Activated CD4-positive, alpha-beta memory T cell treated with anti-CD3 and anti-CD28 coated beads for 36 hours (primary cell): Measurements from ENCODE around the gene ZNF883. TPM values are rescaled to one million over a fixed set of nuclear protein-coding genes. Genes with fewer than 3 reads are reported as not detected.

Experiments used
- CTCF ChIA-PET: fragments of 350-600 bp; sonication (Branson Sonifier 250); formaldehyde crosslinking; loops from one replicate; lab custom pipeline; 2021; ENCODE audit warnings: antibody characterized with exemption, inconsistent platforms; lab: Charles Lee
- POLR2A ChIA-PET: fragments of 350-600 bp; sonication (Branson Sonifier 250); formaldehyde crosslinking; loops from one replicate; lab custom pipeline; 2021; ENCODE audit warnings: antibody characterized with exemption; lab: Charles Lee
- DNase-seq: peaks from one replicate; pipeline ENCODE4 v3.0.0-alpha.2; 2020
- H3K27ac Mint-ChIP-seq: one replicate; pipeline ENCODE4 v1.8.0; 2021; ENCODE audit warnings: mixed read lengths
- H3K27me3 Mint-ChIP-seq: one replicate; pipeline ENCODE4 v1.8.0; 2021; ENCODE audit warnings: mixed read lengths
- H3K36me3 Mint-ChIP-seq: one replicate; pipeline ENCODE4 v1.8.0; 2021; ENCODE audit warnings: mixed read lengths
- H3K4me1 Mint-ChIP-seq: one replicate; pipeline ENCODE4 v1.8.0; 2021; ENCODE audit warnings: low read depth, mixed read lengths
- H3K4me3 Mint-ChIP-seq: one replicate; pipeline ENCODE4 v1.8.0; 2021; ENCODE audit warnings: mild to moderate bottlenecking, mixed read lengths
- H3K9me3 Mint-ChIP-seq: one replicate; pipeline ENCODE4 v1.8.0; 2021; ENCODE audit warnings: mixed read lengths
- intact Hi-C: fragments of 100-400 bp; cut with micrococcal nuclease; formaldehyde crosslinking; loops from one replicate; pipeline ENCODE4 v1.15.1; 2023
- total RNA-seq, 2 experiments: library from RNA; stranded (reverse); gene quantifications; one replicate each; pipeline ENCODE4 v1.2.3, GENCODE V29; 2021

Gene ZNF883
- total RNA-seq, 2 experiments from 2014 or later, result 0.22 to 0.29 TPM

- POLR2A ChIA-PET, result no interaction called here
- intact Hi-C loops, result no loop called here
- Mint-ChIP-seq H3K36me3 (no peaks in the 10 kb centered on the region), H3K27ac (no peak overlapping the region), H3K4me3 (no peak overlapping the region), H3K9me3 (peaks cover 5% of the 10 kb centered on the region), H3K27me3 (peaks cover 14% of the 10 kb centered on the region), H3K4me1 (no peaks in the 10 kb centered on the region)
- CTCF ChIA-PET, result interaction anchor here (1.7 kb wide), 1 partner anchor 126 kb away, joined by 5 read pairs; no protein-coding TSS in a partner anchor
- peak; percentile 12 for DNase-seq
Measured at GRCh38 chr9:112971415-112971814, 40.6 kb downstream of the ZNF883 start.

- Mint-ChIP-seq H3K27me3 (peaks cover 14% of the 10 kb centered on the region), H3K9me3 (peaks cover 5% of the 10 kb centered on the region), H3K27ac (no peak overlapping the region), H3K4me1 (no peaks in the 10 kb centered on the region), H3K4me3 (no peak overlapping the region), H3K36me3 (no peaks in the 10 kb centered on the region)
- POLR2A ChIA-PET, result no interaction called here
- intact Hi-C loops, result no loop called here
- CTCF ChIA-PET, result interaction anchor here (1.7 kb wide), 1 partner anchor 126 kb away, joined by 5 read pairs; no protein-coding TSS in a partner anchor
- no peak for DNase-seq
Measured at GRCh38 chr9:112970939-112971338, 41.1 kb downstream of the ZNF883 start.

GRCh38 chr9:112969730-112970129 is 42.3 kb downstream of the ZNF883 start:
- Mint-ChIP-seq H3K27me3 (peaks cover 14% of the 10 kb centered on the region), H3K9me3 (peaks cover 5% of the 10 kb centered on the region), H3K4me1 (no peaks in the 10 kb centered on the region), H3K4me3 (no peak overlapping the region), H3K36me3 (no peaks in the 10 kb centered on the region), H3K27ac (no peak overlapping the region)
- no peak for DNase-seq
- ChIA-PET CTCF (no interaction called here), POLR2A (no interaction called here)
- intact Hi-C loops, result no loop called here

GRCh38 chr9:112955550-112955949 is 56.4 kb downstream of the ZNF883 start:
- intact Hi-C loops, result no loop called here
- H3K4me3 Mint-ChIP-seq, result no peak overlapping the region
- H3K9me3 Mint-ChIP-seq, result peaks cover 2% of the 10 kb centered on the region
- DNase-seq, result no peak
- H3K4me1 Mint-ChIP-seq, result no peaks in the 10 kb centered on the region
- ChIA-PET POLR2A (no interaction called here), CTCF (no interaction called here)
- H3K36me3 Mint-ChIP-seq, result no peaks in the 10 kb centered on the region
- no peak overlapping the region for H3K27ac Mint-ChIP-seq
- H3K27me3 Mint-ChIP-seq, result peaks cover 8% of the 10 kb centered on the region

GRCh38 chr9:112945620-112946208 is 66.3 kb downstream of the ZNF883 start:
- DNase-seq, result peak; percentile 11
- CTCF ChIA-PET, result interaction anchor here (0.7 kb wide), 1 partner anchor 24 kb away, joined by 3 read pairs; no protein-coding TSS in a partner anchor
- intact Hi-C loops, result no loop called here
- H3K4me1 Mint-ChIP-seq, result no peaks in the 10 kb centered on the region
- no peak overlapping the region for H3K27ac Mint-ChIP-seq
- peaks cover 8% of the 10 kb centered on the region for H3K9me3 Mint-ChIP-seq
- no peak overlapping the region for H3K4me3 Mint-ChIP-seq
- H3K27me3 Mint-ChIP-seq, result peaks cover 13% of the 10 kb centered on the region
- H3K36me3 Mint-ChIP-seq, result no peaks in the 10 kb centered on the region
- POLR2A ChIA-PET, result no interaction called here

- no peak for DNase-seq
- ChIA-PET CTCF (no interaction called here), POLR2A (no interaction called here)
- H3K36me3 Mint-ChIP-seq, result no peaks in the 10 kb centered on the region
- intact Hi-C loops, result no loop called here
- H3K9me3 Mint-ChIP-seq, result no peaks in the 10 kb centered on the region
- H3K4me1 Mint-ChIP-seq, result no peaks in the 10 kb centered on the region
- H3K27me3 Mint-ChIP-seq, result peaks cover 6% of the 10 kb centered on the region
- H3K4me3 Mint-ChIP-seq, result no peak overlapping the region
- no peak overlapping the region for H3K27ac Mint-ChIP-seq
Measured at GRCh38 chr9:112939418-112939817, 72.6 kb downstream of the ZNF883 start.

GRCh38 chr9:112933696-112934095 is 78.3 kb downstream of the ZNF883 start:
- ChIA-PET CTCF (interaction anchor here (0.8 to 1.0 kb wide), 2 partner anchors 16 to 179 kb away, joined by 3 to 4 read pairs; no protein-coding TSS in a partner anchor), POLR2A (no interaction called here)
- Mint-ChIP-seq H3K27ac (no peak overlapping the region), H3K36me3 (no peaks in the 10 kb centered on the region), H3K4me1 (no peaks in the 10 kb centered on the region), H3K4me3 (no peak overlapping the region), H3K27me3 (peaks cover 7% of the 10 kb centered on the region), H3K9me3 (no peaks in the 10 kb centered on the region)
- intact Hi-C loops, result no loop called here
- DNase-seq, result no peak

GRCh38 chr9:112925058-112925641 is 86.8 kb downstream of the ZNF883 start:
- Mint-ChIP-seq H3K9me3 (no peaks in the 10 kb centered on the region), H3K27me3 (peaks cover 16% of the 10 kb centered on the region), H3K36me3 (no peaks in the 10 kb centered on the region), H3K4me1 (no peaks in the 10 kb centered on the region), H3K27ac (no peak overlapping the region), H3K4me3 (no peak overlapping the region)
- peak; percentile 10 for DNase-seq
- CTCF ChIA-PET, result interaction anchor here (1.1 kb wide), 1 partner anchor 187 kb away, joined by 3 read pairs; no protein-coding TSS in a partner anchor
- intact Hi-C loops, result no loop called here
- POLR2A ChIA-PET, result no interaction called here

- Mint-ChIP-seq H3K36me3 (no peaks in the 10 kb centered on the region), H3K4me3 (no peak overlapping the region), H3K27me3 (peaks cover 14% of the 10 kb centered on the region), H3K4me1 (no peaks in the 10 kb centered on the region), H3K9me3 (no peaks in the 10 kb centered on the region), H3K27ac (no peak overlapping the region)
- ChIA-PET POLR2A (interaction anchor here (0.6 kb wide), 1 partner anchor 86 kb away, joined by 3 read pairs; no protein-coding TSS in a partner anchor), CTCF (interaction anchor here (0.6 to 2.3 kb wide), 3 partner anchors 19 to 76 kb away, joined by 3 to 8 read pairs (median 4); no protein-coding TSS in a partner anchor)
- intact Hi-C loops, result no loop called here
- DNase-seq, result no peak
Measured at GRCh38 chr9:112921549-112921948, 90.4 kb downstream of the ZNF883 start.

- Mint-ChIP-seq H3K27ac (no peak overlapping the region), H3K4me3 (no peak overlapping the region), H3K27me3 (peaks cover 10% of the 10 kb centered on the region), H3K4me1 (no peaks in the 10 kb centered on the region), H3K36me3 (no peaks in the 10 kb centered on the region), H3K9me3 (no peaks in the 10 kb centered on the region)
- intact Hi-C loops, result no loop called here
- ChIA-PET CTCF (interaction anchor here (0.6 to 0.7 kb wide), 2 partner anchors 11 to 16 kb away, joined by 3 read pairs; no protein-coding TSS in a partner anchor), POLR2A (no interaction called here)
- no peak for DNase-seq
Measured at GRCh38 chr9:112917987-112918362, 94.0 kb downstream of the ZNF883 start.

GRCh38 chr9:112917047-112917986 is 94.7 kb downstream of the ZNF883 start:
- Mint-ChIP-seq H3K27me3 (peaks cover 10% of the 10 kb centered on the region), H3K4me1 (no peaks in the 10 kb centered on the region), H3K27ac (no peak overlapping the region), H3K36me3 (no peaks in the 10 kb centered on the region), H3K9me3 (no peaks in the 10 kb centered on the region), H3K4me3 (no peak overlapping the region)
- ChIA-PET POLR2A (no interaction called here), CTCF (interaction anchor here (0.6 to 1.9 kb wide), 3 partner anchors 10 to 17 kb away, joined by 3 to 5 read pairs (median 3); no protein-coding TSS in a partner anchor)
- intact Hi-C loops, result no loop called here
- no peak for DNase-seq

GRCh38 chr9:112914524-112914923 is 97.5 kb downstream of the ZNF883 start:
- DNase-seq, result no peak
- H3K27ac Mint-ChIP-seq, result no peak overlapping the region
- H3K9me3 Mint-ChIP-seq, result no peaks in the 10 kb centered on the region
- H3K27me3 Mint-ChIP-seq, result peaks cover 9% of the 10 kb centered on the region
- CTCF ChIA-PET, result no interaction called here
- intact Hi-C loops, result no loop called here
- H3K4me3 Mint-ChIP-seq, result no peak overlapping the region
- POLR2A ChIA-PET, result no interaction called here
- no peaks in the 10 kb centered on the region for H3K36me3 Mint-ChIP-seq
- H3K4me1 Mint-ChIP-seq, result no peaks in the 10 kb centered on the region
